Hematopoietic multipotent progenitor cell treated with erythropoietin and hydrocortisone succinate and interleukin-3 and kit ligand, for 4 days (in vitro differentiated cells): Measurements from ENCODE around the gene SHQ1.
"Not testable (repeated sequence)": the region's sequence is repeated elsewhere in the genome, so short reads cannot be mapped to it uniquely, and the experiment has no call there.

Experiments
- DNase-seq: peaks from one replicate; pipeline ENCODE4 v3.0.0-alpha.2; 2015

SHQ1 gene

DNA sequence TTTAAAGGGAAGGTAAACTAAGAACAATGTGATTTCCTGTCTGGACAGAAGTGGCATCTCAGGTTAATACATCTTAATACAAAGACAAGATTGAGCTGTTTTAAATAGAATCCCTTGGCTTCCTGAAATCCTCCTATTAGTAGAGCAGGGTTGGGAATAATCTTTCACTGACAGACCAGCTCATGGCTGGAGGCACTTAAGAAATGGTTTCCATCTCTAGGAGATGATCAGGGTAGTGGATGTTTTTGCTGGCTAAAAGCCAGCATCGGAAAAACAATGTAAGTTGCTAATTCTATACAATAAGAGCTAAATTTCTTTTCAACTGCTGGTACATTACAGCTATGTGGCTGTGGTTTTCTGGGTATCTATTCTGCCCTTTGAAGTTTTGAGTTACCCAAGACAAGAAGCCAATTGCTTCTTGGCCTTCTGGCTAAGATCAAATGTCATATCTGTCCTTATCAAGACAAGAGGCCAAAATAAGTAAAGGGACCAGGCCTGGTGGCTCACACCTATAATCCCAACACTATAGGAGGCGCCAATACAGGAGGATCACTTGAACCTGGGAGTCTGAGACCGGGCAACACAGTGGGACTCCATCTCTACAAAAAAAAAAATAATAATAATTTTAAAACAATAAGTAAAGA, 49.6 kb downstream of the SHQ1 start:
- no peak for DNase-seq

DNA sequence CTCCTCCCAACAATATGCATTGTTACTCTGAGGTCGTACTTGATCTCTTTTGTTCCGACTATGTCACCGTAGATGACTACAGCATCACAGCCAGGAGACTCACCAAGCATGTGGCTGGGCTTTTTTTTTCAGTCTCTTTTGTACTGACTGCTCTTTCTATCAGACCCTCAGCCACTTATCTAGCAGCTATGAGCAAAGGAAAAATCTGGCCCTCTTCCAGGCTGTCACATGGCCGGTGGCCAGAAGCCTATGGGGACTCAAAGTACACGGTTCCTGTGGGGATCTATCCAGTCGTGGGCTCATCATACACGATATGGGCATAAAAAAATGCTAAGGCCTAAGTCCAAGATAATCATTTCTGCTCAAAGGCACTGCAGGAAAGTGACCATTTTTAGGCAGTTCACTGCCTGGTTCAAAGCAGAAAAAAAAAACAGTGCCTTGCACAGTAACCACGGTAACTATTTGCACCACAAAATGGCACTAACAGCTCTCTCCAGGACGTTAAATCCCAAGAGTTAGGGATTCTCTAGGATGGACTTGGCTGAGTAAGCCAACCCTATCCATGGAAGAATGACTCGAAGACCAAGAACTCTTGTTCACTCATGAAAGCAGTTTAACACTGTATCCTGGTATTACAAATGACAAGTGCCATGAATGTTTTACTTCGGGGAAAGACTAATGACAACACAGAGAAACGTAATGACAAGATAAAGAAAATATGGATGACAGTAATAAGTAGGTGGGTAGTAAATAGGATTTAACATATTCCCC, 50.3 kb downstream of the SHQ1 start:
- DNase-seq, result peak; percentile 73

DNA sequence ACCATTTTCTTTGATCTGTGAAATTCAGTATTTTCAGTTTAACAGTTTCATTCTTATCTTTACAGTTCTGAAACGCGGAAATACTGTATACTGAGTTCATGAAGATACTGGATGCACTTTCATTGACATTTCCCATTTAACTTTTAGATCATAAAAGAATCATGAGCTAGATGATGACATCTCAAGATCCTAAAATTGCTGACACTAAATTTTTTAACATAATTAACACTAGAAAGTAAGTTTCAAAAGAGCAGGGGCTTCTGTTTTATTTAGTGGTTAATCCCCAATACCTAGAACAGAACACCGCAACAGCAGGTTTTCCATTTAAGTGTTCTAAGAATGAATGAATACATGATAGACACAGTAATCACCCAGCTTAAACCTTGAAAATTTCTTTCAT, 54.2 kb downstream of the SHQ1 start:
- no peak for DNase-seq

DNA sequence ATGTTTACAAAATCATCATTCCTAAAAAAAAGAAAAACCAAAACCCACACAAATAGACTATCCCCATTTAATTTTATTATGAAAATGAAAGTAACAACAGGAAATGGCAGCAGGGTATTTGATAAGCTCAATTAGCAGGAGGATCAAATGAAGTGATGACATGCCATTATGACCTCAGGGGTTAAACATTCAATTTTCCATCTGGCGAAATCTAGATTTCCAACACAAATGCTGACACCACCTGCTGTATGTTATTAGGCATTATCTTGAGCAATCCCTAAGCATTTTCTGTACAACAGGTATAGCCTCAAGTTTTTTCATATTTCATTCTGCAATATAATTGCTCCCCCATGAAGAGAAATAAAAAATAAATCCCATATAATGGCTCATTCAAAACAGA, 57.1 kb downstream of the SHQ1 start:
- DNase-seq, result peak; percentile 4

DNA sequence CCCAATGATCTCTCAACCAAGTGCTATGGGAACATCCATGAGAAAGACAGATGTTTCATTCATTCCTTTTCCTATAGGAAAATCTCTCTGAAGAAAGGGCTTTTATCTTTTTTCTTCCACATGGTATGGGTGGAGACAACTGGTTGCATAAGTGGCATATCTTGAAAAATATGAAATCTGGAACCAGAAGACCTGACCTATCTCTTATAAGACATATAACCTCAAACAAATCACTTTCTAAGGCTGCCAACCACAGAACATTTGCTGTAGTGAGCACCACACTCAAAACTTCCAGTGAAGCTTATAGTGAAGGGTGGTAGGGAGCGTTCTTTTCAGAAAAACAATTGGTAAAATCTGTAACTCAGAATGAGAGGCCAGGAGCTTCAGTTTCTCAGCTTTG, 58.5 kb downstream of the SHQ1 start:
- peak; percentile 54 for DNase-seq

DNA sequence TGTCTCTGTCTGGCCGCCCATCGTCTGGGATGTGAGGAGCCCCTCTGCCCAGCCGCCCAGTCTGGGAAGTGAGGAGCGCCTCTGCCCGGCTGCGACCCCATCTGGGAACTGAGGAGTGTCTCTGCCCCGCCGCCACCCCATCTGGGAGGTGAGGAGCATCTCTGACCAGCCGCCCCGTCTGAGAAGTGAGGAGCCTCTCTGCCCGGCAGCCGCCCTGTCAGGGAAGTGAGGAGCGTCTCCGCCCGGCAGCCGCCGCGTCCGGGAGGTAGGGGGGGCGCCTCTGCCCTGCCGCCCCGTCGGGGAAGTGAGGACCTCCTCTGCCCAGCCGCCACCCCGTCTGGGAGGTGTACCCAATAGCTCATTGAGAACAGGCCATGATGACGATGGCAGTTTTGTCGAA, 60.0 kb downstream of the SHQ1 start:
- not testable (repeated sequence) for DNase-seq

DNA sequence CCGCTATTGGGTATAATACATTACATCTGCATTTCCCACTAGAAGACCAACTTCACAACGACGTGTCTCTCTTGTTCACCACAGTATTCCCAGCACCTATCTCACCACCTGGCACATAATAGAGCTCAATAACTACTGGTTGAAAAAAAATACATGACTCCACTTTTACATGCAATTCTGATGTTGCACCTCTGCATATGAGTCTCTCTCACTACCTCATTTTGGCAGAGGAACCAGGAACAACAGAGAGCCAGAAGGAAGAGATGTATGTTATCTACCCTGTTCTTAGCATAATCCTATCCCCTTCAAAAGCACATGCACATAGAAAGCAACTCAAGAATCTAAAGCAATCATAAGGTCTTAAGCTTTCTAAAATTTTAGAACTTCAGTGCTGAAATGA, 61.6 kb downstream of the SHQ1 start:
- DNase-seq, result no peak

DNA sequence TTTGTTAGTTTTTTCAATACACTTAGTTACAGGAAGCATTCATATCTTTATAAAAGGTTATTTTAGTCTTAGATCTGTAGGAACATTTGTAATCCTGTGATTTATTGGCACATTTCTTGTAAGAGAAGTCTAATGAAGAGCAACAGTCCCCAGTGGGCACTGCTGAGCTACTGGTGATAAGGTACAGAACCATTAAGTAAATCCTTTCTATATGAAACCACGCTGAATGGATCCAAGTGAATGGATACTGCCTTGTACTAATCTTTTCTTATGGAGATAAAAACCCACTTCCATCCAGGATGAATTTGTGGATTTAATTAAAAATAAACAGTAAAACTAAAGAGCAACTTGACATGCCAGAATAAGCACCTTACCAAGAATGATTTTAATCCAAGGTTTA, 64.0 kb downstream of the SHQ1 start:
- peak; percentile 11 for DNase-seq

DNA sequence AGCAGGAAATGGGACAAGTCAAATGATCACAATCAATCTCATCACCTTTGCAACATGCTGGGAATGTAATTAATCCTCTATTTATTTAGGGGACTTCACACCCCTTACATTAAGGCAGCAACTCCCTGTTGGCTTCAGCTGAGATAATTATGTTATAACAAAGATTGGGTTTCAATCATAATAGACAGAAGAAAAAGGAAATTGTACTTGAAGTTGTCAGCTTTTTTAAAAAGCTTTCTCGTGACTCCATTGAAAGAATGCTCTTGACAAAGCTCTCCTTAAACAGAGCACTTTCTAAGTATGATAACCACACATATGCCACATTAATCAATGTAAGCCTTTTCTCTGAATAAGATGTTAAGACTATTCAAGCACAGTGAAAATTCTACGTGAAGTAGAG, 65.7 kb downstream of the SHQ1 start:
- DNase-seq, result no peak

DNA sequence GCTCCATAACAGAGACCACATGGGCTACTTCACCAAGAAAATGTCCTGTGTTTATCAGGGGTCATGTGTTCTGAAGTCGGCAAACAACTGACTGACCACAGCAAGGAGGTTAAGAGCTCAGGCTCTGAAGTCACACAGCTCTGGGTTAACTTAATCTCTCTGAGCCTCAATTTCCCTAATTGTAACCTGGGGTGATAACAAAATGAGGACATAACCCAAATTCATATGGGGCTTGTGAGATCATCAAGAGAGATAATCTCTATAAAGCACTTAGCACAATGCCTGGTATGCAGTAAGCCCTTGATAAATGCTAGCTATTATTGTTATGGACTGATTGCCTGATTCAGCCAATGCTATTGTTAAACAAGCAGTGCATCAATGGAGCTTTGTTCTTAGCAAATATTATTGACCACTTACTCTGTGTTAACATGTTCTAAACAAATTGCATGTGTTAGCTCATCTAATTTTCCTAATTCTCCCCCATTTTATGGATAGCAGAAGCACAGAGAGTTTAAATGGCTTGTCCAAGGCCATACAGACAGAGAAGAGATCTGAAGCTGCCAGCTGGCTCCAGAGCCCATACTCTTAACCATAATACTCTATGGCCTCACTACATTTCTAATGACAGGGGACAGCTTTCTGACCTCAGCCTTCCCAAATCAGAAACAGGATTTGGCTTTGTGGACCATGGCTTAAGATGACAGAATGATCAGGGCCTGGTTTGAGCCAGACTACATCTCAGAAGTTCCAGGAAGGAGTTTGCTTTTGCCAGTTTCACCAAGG, 78.3 kb downstream of the SHQ1 start:
- no peak for DNase-seq

DNA sequence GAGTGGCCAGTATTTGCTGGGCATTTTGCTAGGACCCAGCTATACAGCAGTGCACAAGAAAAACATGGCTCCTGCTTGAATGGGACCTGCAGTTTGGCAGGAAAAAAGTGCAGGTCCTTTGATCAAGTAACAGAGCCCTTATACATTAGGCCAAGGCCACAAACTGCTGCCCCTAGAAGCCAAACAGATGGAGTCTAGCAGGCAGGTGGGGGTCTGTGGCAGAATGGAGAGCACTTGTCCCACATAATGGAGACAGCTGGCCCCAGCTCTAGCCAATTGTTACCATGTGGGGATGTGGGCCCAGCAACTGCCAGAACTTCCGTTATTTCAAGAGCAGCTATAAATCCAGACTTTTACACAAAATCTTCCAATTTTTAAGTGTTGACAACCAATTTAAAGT, 79.3 kb downstream of the SHQ1 start:
- DNase-seq, result peak; percentile 29

DNA sequence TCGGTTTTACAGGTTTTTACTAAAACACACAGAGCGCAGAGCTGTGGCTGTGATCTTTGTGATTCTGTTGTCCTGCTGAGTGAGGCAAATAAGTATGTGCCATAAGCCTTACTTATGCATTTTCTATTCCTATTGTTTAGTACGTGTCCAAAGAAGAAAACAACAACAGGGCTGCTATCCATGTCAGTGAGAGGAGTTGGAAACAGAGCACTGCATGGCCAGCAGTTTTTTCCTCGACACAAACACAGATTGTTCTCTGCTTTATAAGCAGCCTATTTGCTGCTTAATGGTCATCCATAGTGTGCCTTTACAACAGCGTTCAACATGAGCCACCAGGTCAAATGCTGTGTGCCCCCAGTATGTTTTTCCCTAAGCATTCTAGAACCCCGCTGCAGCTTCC, 79.8 kb downstream of the SHQ1 start:
- DNase-seq, result no peak

DNA sequence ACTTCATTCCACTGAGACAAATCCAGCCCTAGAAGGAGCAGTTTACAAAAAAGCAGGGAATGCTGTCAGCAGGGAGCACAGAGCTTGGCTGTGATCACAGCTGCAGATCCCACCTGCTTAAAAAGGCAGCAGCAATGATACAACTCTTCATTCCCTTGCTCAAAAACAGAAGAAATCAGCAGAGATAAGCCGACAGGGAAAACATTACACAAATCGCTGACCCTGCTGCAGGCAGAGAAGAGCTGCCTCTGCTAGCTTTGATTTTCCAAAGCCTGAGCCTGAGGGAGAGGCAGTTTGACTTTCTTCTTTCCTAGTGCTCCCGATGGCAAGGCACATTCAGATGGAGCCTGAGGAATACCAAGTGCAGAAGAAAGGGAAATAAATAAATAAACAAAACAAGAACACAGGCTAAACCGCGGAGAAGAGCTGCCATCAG, 80.2 kb downstream of the SHQ1 start:
- no peak for DNase-seq

DNA sequence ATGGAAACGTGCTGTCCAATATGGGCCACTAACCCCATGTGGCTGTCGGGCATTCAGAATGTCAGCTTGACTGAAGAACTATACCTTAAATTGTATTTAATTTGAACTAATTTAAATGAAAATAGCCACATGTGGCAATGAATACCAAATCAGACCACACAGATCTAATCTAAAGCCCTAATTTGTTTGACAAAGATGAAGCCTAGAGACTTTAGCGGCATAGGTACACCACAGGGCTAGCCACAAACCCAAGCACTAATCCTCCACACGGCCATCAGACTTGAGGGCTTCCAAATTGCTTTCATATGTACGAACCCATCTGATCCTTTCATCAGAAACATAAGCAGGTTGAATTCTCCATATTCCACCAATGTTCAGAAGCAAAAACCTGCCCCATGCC, 81.4 kb downstream of the SHQ1 start:
- no peak for DNase-seq

DNA sequence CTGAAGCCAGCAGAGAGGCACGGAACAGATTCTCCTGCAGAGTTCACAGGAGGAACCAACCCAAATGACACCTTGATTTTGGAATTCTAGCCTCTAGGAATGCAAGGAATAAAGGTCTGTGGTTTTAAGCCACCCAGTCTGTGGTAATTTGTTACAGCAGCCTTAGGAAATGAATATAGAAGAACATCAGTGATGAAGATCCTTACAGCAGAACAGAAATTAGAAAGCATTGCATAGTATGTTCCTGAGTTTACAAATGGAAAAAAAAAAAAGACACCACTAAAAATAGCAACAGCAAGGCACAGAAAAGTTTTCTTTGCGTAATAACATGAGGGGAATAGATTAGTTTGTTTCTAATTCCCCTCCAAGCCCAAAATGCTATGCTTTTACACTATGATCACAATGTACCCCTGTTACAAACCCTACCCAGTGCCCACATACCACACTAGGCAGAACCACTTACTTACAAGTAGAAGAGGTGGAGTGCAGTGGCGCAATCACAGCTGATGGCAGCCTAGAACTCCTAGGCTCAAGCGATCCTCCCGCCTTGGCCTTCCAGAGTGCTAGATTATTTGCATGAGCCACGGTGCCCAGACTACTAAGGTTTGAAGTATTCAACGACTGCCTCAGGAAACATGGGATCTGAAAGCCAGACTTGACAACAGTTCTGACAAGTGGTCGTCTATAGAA, 84.3 kb downstream of the SHQ1 start:
- DNase-seq, result no peak

DNA sequence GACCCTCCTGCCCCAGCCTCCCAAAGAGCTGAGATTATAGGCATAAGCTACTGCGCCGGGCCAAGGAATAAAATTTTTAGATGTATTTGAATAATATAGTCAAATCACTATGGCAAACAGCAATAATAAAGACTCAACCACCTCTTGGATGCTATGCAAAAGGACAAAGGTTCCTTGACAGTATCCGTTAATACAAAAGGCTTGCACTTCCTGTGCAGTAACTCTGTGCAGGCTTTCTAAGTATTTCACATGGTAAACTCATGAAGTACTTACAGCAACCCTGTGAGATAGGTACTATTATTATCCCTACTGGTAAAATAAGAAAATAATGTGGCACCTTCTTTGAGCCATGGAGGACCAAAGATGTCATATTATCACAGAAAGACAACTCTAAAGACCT, 86.8 kb downstream of the SHQ1 start:
- no peak for DNase-seq

DNA sequence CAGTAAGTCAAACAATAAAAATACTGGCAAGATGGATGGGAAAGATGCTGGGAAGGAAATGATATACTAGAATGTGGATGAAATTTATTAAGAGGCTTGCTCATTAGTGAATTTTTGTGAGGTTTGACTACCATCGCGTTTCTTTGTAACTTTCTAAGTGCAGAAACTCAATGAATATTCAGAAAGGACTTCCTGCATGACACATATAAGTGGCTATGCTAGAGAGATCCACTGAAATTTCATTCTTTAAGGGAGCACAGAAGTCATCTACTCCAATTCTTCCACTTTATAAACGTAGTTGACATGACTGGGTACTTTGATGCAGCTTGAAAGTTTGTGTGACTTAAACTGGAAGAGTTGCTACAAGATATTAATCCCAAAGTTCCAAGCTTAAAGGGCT, 88.0 kb downstream of the SHQ1 start:
- no peak for DNase-seq

DNA sequence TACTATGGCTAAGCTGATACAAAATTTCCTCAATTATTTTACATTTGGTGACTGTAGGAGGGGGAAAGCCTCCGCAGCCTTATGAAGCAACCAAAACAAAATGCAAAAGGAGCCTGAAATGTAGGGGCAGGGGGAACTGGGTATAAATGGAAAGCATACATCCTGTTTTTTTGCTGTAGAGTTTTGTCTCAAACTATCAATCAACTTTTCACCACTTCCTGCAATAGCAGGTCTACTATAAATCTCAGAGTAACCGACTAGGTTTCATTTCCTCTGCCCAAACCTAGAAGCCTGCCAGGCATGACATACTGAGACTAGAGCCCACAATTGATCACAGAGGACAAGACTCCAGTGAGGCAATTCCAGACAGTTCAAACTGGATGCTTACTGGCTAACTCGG, 91.3 kb downstream of the SHQ1 start:
- DNase-seq, result peak; percentile 79

DNA sequence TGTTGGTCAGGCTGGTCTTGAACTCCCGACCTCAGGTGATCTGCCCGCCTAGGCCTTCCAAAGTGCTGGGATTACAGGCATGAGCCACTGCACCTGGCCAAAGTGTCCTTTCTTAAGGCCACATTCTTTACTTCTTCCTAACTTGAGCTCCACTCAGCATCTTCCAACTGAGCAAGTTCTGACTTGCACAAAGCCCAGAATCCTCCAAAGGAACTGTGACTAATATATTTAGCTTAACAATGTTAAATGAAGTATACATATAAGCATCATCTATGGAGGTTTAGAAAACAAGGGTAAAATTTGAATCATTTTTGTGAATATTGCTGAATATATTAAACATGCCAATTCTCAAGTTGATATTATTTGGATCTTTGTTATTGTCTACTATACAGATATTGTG, 93.7 kb downstream of the SHQ1 start:
- DNase-seq, result no peak

DNA sequence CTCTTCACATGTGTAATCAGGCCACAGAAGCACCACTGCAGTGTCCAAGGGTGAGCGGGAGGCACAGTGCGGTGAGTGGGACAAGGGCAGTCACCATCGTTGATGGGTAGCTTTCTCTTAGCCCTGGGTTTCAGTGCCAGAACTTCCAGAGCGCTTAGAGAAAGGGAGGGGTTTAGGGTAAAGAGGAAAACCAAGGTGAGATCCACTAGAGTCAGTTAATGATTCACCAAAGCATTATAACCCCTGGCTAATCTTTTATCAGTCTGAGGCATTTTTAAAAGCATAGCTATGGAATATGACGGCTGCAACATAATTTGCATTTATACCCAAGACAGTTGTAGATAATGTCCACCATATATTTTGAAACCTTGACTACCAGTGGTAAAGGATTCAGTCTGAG, 94.8 kb downstream of the SHQ1 start:
- DNase-seq, result no peak

DNA sequence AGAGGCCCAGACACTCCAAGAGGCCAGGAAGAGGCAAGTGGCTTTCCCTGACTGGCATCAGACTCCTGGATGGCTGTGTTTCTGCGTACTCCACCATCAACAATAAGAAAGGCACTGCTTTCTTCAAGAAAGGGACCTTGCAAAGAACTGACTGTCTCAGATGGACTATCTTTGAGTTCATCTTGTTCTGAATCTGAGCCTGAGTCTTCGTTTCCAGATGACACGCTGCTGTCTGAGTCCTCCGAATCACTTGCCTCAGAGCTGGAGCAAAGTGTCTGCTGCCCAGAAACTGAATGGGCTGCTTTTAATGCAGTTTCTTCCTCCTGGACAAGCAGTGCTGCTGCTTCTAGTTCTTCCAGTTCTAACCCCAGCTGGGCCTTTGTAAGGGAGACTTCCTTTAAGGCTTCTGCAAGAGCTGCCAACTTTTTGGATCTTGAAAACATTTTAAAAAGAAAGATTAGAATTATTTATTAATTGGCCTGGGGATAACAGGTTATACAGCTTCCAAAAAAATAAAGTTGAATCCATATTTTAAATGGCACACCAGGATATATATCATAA, 97.8 kb downstream of the SHQ1 start:
- DNase-seq, result no peak

DNA sequence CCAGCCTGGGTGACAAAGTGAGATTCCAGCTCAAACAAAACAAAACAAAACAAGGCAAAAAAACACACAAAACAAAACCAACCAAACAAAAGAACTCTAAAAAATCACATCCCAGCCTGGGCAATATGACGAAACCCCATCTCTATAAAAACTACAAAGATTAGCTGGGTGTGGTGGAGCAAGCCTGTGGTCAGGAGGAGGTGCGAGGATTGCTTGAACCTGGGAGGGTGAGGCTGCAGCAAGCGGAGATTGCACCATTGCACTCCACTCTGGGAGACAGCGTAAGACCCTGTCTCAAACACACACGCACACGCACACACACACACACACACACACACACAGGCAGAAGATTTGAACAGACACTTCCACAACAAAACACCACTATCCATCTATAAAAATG, 99.6 kb downstream of the SHQ1 start:
- peak; percentile 40 for DNase-seq
